Raji (cell line): Measurements from ENCODE around the gene ANKRD24.

ENCODE experiments used
- POLR2A ChIP-seq: IDR thresholded peaks from 2 replicates; pipeline ENCODE4 v1.6.1; 2011; ENCODE audit warnings: low read depth, low read length, control low read depth; ENCODE audit not compliant: insufficient read depth

The ANKRD24 gene

DNA sequence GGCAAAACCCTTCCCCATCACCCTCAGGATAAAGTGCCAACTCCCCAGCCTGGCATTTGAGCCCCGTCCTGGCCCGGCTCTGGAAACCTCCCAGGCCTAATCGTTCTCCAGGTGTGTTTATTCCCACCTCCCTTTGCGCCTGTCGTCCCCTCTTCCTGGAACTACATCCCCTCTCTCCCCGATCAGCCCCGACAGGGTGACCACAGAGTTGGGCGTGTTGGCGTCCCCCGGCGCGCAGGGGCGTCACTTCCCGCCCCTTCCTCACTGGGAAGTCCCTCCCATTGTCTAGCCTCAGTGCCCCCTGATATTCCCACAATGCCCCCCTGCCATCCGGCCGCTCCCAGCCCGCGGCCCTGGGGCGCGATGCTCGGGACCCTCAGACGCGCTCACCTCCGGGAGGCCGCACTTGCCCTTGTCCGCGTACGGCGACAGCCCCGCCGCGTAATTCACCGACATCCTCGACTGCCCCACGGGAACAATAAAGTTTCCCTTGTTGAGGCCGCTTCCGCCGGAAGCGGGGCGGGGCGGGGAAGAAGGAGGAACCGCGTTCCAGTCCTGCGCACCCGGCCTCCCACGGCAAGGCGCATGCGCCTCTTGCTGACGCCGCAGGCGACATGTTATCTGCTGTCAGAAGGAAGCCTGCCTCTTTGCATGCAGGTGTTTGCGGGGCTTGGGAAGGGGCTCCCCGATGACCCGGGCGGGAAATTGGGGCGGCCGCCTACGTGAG is at the start of gene ANKRD24, which contains the start of gene SIRT6:
ANKRD24 (plus strand) TSS at position 606 of the 727 bp plus-strand sequence. CDS start 3,737 bp downstream, outside the sequence.
SIRT6 (minus strand) TSS at position 480 of the 727 bp plus-strand sequence; CDS start at position 456, 24 bp downstream.
- peak; percentile 82 for TF ChIP-seq POLR2A

DNA sequence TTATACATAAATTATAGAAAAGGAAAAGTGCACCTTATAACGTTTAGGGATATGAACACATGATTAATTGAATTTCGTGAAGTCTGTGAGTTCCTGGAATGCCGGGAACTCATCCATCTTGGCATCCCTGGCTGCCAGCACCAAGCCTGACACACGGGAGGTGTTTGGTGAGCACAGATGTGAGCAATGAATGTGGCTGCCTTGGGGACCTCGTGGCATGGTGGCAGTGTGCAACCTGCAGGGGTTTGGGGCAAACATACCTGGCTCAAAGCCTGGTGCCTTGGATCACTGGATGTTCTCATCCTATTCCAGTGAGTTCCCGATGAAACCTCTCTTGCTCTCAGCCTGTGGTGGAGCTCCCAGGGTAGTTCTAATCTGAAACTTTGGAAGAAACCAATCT is 48.1 kb upstream of the ANKRD24 start:
- no peak for TF ChIP-seq POLR2A

DNA sequence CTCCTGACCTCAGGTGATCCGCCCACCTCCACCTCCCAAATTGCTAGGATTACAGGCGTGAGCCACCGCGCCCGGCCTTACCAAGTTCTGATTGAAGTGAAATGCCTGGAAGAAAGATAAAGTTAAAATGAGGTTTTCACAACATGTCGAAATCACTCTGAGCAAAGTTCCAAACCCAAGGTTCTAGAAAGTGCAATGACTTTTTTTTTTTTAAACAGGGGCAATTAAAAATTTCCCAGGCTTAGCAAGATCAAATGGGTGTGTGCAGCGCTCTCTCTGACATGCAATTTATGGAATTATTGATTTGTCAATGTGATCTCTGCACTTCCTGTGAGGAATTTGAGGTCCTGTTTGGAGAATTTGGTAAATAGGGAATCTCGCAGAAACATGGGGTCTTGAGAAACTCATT is 45.8 kb upstream of the ANKRD24 start:
- no peak for TF ChIP-seq POLR2A

DNA sequence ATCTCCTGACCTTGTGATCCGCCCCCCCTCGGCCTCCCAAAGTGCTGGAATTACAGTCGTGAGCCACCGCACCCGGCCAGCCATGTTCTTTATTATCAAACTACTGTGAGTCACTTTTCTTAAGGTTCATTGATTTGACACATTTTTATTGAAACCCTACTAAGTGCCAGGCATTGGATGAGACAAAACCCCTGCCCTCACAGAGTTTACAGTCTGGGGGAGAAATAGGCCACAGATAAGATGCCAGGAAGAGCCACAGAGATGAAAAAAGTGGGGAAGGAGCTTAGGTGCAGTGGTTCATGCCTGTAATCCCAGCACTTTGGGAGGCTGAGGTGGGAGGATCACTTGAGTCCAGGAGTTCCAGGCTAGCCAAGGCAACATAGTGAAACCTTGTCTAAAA is 44.0 kb upstream of the ANKRD24 start:
- TF ChIP-seq POLR2A: no peak

DNA sequence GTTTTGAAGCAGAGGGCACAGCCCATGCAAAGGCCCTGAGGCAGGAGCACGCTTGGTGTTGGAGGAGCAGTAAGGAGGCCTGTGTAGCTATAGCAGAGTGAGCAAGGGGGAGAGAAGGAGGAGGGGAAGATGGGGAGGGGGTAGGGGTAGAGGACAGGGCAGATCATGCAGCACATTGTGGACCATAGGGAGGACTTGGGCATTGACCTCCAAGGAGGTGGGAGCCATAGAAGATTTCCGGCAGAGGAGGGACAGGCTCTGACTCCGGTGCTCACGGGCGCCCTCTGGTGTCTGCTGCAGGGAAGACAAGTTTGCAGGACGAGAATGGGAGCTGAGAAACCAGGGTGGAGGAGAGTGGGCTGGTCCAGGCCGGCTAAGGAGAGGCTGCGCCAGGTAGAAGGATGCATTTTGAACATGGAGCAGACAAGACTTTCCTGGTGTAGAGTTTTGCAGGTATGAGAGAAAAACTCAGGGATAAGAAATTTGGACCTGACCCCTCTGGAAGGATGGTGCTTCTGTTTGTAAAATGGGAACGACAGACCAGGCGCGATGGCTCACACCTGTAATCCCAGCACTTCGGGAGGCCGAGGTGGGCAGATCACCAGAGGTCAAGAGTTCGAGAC is 42.8 kb upstream of the ANKRD24 start:
- TF ChIP-seq POLR2A: no peak

DNA sequence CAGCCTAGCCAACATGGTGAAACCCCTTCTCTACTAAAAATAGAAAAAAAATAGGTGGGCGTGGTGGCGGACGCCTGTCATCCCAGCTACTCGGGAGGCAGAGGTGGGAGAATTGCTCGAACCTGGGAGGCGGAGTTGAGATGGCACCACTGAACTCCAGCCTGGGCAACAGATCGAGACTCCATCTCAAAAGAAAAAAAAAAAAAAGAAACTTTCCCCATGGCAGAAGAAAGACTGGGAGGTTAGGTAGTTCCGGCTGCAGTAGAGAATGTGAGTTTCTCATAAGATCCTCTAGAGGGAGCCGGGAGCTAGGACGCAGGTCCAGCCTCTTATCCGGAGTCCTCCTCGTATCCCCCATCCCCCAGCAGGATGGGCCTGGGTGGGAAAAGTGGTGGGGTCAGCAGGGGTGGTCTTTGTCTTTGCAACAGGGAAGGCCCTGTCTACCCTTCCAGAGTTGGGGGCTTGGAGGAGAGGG is 42.2 kb upstream of the ANKRD24 start:
- TF ChIP-seq POLR2A: no peak

DNA sequence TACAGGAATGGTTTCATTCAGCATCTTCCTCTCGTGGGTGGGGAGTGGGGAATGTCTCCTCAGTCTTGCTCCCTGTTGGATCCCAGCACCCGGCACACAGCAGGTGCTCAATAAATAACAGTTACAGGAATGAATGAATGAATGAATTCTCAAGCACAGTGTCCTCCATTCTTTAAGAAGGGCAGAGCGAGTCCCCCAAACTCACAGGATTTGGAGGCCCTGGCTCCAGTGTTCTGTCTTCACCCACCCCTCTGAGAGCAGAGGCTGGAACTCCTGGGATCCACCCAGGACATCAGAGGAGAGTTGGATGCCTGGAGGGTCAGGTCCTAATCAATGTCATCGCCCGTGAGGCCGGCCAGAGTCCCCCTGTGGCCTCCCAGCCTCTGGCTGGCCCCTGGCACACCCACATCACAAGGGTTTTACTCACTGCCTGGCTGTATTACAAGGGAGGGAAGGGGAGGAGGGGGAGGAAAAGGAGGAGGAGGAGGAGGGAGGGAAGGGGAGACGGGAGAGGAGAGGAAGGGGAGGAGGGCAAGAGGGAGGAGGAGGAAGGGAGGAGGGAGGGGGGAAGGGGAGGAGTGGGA is 37.7 kb upstream of the ANKRD24 start:
- no peak for TF ChIP-seq POLR2A

DNA sequence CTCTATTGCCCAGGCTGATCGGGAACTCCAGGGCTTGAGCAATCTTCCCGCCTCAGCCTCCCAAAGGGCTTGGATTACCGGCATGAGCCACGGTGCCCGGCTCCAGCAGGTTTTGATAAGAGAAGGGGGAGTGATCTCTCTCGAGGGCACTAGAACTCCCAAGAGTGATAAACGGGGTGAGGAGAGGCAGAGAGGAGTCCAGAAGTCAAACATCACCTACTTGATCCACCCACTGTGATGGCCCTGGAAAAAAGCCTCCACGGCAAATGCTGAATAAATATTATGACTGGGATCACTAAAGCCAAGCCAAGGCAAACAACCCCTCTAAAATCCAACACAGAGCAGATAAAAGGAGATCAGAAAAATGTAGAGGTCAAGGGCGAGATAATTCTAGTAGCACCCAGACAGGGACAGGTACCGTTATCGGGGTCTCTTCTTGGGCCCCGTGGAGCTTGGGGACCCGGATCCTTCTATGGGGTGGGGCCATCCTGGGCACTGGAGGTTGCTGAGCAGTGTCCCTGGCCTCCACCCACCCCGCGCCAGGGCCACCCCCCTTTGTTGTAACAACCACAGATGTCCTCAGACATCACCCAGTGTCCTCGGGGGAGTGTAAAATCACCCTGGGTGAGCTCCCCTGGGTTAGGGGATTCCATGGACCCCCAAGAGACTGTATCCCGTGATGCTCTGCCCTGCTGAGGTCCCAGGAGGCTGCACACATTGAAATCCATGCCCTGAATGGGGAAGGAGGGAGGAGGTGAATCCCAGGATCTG is 32.8 kb upstream of the ANKRD24 start:
- TF ChIP-seq POLR2A: no peak

DNA sequence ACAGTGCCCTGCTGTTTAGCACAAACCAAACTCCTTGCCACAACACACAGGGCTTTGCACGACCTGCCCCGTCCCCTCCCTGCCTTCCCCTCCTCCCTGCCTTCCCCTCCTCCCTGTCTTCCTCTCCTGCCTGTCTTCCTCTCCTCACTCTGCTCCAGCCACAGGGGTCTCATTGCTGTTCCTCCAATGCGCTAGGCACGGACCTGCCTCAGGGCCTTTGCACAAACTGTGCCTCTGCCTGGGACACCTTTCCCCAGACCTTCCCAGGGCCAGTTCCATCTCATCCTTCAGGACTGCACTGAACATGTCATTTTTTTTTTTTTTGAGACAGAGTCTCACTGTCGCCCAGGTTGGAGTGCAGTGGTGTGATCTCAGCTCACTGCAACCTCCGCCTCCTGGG is 30.9 kb upstream of the ANKRD24 start:
- TF ChIP-seq POLR2A: no peak

DNA sequence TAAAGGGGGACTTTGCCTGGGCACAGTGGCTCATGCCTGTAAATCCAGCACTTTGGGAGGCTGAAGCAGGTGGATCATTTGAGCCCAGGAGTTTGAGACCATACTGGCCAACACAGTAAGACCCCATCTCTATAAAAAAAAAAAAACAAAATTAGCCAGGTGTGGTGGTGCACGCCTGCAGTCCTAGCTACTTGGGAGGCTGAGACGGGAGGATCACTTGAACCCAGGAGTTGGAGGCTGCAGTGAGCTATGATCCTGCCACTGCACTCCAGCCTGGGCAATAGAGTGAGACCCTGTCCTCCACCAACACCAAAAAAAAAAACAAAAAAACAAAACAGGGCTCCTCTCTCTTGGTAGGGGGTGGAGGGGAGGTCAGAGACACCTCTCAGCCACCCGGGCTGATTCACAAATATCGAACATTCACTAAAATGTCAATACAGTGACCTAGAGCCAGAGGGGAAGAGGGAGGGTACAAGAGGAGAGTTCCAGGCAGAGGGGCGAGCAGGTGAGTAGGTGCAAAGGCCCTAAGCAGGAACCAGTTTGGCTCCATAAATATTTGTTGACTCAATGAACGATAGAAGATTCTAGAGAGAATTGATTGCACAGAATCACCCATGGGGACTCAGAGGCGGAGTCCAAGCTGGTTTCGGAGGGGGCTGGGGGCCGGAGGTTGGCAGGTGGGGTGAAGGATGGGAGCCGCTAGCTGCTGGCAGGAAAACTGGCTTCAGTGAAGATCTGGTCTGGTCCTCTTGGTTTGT is 30.1 kb upstream of the ANKRD24 start:
- no peak for TF ChIP-seq POLR2A

DNA sequence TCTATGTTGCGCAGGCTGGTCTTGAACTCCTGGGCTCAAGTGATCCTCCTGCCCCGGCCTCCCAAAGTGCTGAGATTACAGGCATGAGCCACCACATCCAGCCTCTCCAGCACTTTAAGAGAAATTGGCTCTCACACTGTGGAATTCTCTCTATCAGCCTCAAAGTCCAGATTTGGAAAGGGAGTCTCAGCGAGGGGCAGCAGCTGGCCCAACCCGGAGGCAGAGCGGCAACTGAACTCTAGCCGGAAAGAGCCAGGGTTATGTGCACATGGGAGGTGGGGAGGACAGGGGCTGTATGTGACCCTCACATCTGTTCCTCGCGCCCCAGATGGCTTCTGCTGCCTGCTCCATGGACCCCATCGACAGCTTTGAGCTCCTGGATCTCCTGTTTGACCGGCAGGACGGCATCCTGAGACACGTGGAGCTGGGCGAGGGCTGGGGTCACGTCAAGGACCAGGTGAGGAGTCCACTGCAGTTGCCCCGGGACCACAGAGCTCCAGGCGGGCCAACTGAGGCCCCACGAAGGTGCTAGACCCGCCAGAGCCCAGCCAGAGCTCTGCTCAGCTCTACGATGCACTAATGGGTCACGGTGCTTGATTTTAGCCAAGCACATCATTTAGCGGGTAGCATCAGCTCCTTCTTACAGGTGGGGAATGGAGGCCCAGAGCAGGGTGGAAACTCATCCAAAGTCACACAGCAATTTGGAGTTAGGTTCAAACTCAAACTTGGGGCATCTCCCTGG is 27.7 kb upstream of the ANKRD24 start:
- no peak for TF ChIP-seq POLR2A

DNA sequence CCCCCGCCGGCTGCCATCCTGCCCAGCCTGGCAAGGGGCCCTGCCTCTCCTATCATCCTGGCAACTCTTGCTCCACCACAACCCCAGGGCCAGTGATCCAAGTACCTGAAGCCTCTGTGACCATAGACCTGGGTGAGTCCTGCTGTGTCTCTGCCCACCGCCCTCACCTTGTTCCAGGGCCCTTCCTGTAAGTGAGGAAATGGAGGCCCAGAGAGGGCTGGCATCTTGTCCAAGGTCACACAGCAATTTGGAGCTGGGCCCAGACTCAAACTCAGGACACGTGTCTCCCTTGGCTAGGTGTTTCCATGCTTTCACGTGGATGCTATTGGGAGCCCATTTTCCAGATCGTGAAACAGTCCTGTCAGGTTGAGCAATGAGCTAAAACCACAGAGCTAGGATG is 25.3 kb upstream of the ANKRD24 start:
- TF ChIP-seq POLR2A: no peak

DNA sequence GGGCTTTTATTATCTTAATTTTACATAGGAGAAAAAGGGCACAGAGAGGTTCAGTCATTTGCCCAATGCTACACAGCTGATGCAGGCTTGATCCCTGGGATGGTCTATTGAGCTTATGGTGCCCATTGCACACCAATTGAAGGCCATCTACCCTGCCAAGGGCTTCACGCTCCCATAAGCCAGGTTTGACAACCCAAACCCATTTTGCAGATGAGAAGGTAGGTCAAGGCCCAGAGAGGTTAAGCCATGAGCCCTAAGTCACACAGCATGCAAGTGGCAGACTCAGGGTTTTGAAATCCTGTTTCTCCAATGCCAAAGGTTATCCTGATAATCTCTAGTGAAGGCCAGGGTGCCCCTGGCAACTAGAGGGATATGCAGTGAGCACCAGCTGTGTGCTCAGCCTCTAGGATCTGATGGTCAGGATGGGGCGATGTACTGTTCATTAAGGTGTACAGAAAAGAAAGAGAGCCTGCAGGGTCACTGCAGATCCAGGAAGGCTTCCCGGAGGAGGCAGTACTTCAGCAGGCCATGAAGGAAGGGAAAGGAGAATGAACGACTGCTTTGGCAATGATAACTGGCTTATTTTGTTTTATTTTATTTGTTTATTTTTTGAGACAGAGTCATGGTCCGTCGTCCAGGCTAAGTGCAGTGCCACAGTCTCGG is 20.9 kb upstream of the ANKRD24 start:
- TF ChIP-seq POLR2A: no peak
